Spinal cord (tissue), 10 donors: Measurements from ENCODE around the gene EFCAB6. TPM values are rescaled to one million over a fixed set of nuclear protein-coding genes. Genes with fewer than 3 reads are reported as not detected.

ENCODE experiments used
- DNase-seq, 6 donors: peaks; one replicate each; pipeline versions ENCODE4 v3.0.0 to v3.0.0-alpha.2; 2013 to 2015; ENCODE audit warnings: low spot score in 6 of 6, low read depth in 4 of 6
- H3K27ac ChIP-seq: one replicate; pipeline ENCODE4 v1.5.1; 2013; ENCODE audit warnings: low read depth, low read length, control low read depth
- H3K27me3 ChIP-seq: one replicate; pipeline ENCODE4 v1.6.1; 2013; ENCODE audit warnings: low read length; ENCODE audit not compliant: control insufficient read depth, insufficient read depth
- H3K36me3 ChIP-seq: one replicate; pipeline ENCODE4 v1.6.1; 2013; ENCODE audit warnings: low read length; ENCODE audit not compliant: control insufficient read depth, insufficient read depth
- H3K4me1 ChIP-seq: one replicate; pipeline ENCODE4 v1.6.1; 2013; ENCODE audit warnings: low read length; ENCODE audit not compliant: control insufficient read depth, insufficient read depth
- H3K4me3 ChIP-seq: one replicate; pipeline ENCODE4 v1.5.1; 2013; ENCODE audit warnings: low read depth, low read length, control low read depth
- H3K9me3 ChIP-seq: one replicate; pipeline ENCODE4 v1.6.1; 2013; ENCODE audit warnings: low read length; ENCODE audit not compliant: control insufficient read depth, insufficient read depth
- WGBS: methylation state at CpG from one replicate; pipeline ENCODE4 v1.1.5; 2013; ENCODE audit warnings: missing lambda C conversion rate; ENCODE audit not compliant: insufficient coverage; 5-methylcytosine and 5-hydroxymethylcytosine counted together
- polyA plus RNA-seq, 2 donors: library from polyadenylated mRNA; unstranded; fragments of 120-200 nt; gene quantifications; one replicate each; pipeline ENCODE4 v1.2.1, GENCODE V29; 2013; ENCODE audit not compliant: insufficient read length in 2 of 2
- total RNA-seq, 2 donors: library from RNA; depleted of rRNA in 1 of 2; stranded (reverse); fragments of 120-200 nt in 1 of 2; fragments of >200 nt in 1 of 2; gene quantifications; one replicate each; pipeline versions ENCODE4 v1.2.3 to v1.2.4, GENCODE V29; 2013 to 2014
- donor health status: healthy.

EFCAB6 gene
- total and polyA plus RNA-seq, 4 donors: 2.8 to 9.1 (median 4.5) TPM

GRCh38 chr22:43840431-43840830 is 28.3 kb upstream of the EFCAB6 start:
- Histone ChIP-seq H3K27me3 (no peaks in the 10 kb centered on the region), H3K4me1 (peaks cover 3% of the 10 kb centered on the region), H3K36me3 (peaks cover 63% of the 10 kb centered on the region), H3K4me3 (no peak overlapping the region), H3K27ac (no peak overlapping the region), H3K9me3 (no peaks in the 10 kb centered on the region)
- DNase-seq: no peak
- WGBS: 89% methylated on average over 13 of the region's 13 CpGs

DNA sequence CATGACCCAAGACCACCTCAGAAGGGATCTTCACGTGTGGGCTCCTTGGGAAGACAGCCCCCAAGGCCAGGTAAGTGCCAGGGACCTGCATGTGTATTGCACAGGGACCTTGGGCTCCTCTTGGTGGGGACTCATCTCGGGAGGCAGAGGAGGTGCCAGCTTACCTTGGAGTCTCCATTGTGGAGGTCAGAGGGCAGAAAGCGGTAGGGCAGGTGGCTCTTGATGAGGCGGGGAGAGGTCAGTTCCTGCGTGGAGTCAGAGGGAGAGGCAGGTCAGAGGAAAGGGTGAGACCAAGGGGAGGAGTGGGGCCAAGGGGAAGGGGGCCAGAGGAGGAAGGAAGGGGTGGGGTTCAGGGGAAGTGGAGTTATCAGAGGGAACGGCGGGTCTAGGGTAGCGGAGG is 27.7 kb upstream of the EFCAB6 start:
- Histone ChIP-seq H3K4me3 (no peak overlapping the region), H3K9me3 (no peaks in the 10 kb centered on the region), H3K4me1 (peaks cover 3% of the 10 kb centered on the region), H3K27ac (no peak overlapping the region), H3K36me3 (peaks cover 65% of the 10 kb centered on the region), H3K27me3 (no peaks in the 10 kb centered on the region)
- DNase-seq: no peak
- 78% methylated on average over 8 of the region's 8 CpGs for WGBS

DNA sequence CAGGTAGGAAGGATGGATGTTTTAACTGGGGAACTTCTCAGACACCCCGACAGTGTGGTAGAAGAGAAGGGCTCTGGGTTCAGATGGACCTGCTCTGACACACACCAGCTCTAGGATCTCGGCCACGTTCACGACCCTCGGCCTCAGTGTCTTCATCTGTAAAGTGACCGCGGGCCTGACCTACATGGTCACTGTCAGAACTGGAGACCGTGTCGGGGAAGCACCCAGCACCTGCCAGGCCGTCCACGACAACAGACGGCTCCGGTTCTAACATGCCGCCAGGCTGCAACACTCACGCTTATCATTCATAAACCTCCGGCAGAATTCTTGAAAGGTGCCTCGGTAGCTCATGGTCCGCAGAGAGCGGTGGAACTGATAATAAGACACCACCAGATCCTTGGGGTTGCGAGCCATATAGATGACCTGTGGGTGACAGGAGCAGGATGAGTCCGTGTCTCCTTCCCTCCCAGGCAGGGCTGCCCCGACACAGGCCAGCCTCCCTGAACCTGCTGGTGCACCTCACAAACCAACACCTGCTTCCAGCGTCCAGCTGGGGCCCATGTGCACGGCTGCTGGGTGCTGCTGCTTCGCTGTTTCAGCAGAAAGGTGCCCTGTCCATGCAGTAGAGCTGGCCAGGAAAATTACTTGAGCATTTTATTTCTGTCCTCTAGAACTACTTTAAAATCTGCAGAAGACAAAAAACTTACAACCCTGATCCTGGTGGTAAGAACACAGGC is 26.6 kb upstream of the EFCAB6 start:
- H3K4me3 ChIP-seq: no peak overlapping the region

GRCh38 chr22:43838161-43838560 is 26.1 kb upstream of the EFCAB6 start:
- DNase-seq: no peak
- Histone ChIP-seq H3K9me3 (no peaks in the 10 kb centered on the region), H3K27ac (no peak overlapping the region), H3K27me3 (no peaks in the 10 kb centered on the region), H3K36me3 (peaks cover 72% of the 10 kb centered on the region), H3K4me1 (peaks cover 3% of the 10 kb centered on the region), H3K4me3 (no peak overlapping the region)
- WGBS: 88% methylated on average over 9 of the region's 10 CpGs

More for the DNA sequence above, 26.6 kb upstream of the EFCAB6 start:
- WGBS: 98% methylated on average over 23 of the region's 25 CpGs
- peaks cover 66% of the 10 kb centered on the region for H3K36me3 ChIP-seq
- no peak overlapping the region for H3K27ac ChIP-seq
- H3K9me3 ChIP-seq: no peaks in the 10 kb centered on the region
- H3K4me1 ChIP-seq: peaks cover 3% of the 10 kb centered on the region
- no peak for DNase-seq
- H3K27me3 ChIP-seq: no peaks in the 10 kb centered on the region

DNA sequence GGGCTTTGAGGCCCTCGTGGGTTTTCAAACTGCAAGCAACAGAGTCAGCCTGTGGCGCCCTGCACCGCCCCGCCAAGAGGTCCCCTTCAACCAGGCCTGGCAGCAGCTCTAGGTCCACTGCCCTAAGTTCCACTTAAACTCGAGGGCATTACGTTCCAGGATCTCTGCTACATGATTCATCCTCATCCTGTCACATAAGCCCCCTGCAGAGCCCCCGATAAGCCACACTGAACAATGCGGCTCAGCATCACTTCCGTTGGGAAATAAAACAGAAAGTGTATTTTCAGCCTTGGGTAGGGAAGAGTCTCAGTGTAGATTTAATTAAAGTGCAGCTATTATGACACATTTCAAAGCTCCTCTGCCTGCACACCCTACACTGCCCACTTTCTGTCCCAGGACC is 25.6 kb upstream of the EFCAB6 start:
- no peaks in the 10 kb centered on the region for H3K9me3 ChIP-seq
- WGBS: 91% methylated on average over 6 of the region's 9 CpGs
- no peak overlapping the region for H3K4me3 ChIP-seq

GRCh38 chr22:43835736-43836135 is 23.6 kb upstream of the EFCAB6 start:
- Histone ChIP-seq H3K4me3 (no peak overlapping the region), H3K36me3 (peaks cover 82% of the 10 kb centered on the region), H3K4me1 (peaks cover 6% of the 10 kb centered on the region), H3K27me3 (no peaks in the 10 kb centered on the region), H3K9me3 (no peaks in the 10 kb centered on the region), H3K27ac (no peak overlapping the region)
- DNase-seq: no peak
- WGBS: 84% methylated on average over 6 of the region's 13 CpGs

More for the DNA sequence above, 25.6 kb upstream of the EFCAB6 start:
- H3K36me3 ChIP-seq: peaks cover 77% of the 10 kb centered on the region
- H3K4me1 ChIP-seq: peaks cover 3% of the 10 kb centered on the region
- no peaks in the 10 kb centered on the region for H3K27me3 ChIP-seq
- DNase-seq: peak in 1 of 6 donors; percentile 32
- no peak overlapping the region for H3K27ac ChIP-seq

- Histone ChIP-seq H3K27me3 (no peaks in the 10 kb centered on the region), H3K4me1 (peaks cover 12% of the 10 kb centered on the region), H3K27ac (no peak overlapping the region), H3K36me3 (peaks cover 81% of the 10 kb centered on the region), H3K9me3 (no peaks in the 10 kb centered on the region), H3K4me3 (no peak overlapping the region)
- WGBS: 83% methylated on average over 11 of the region's 12 CpGs
- DNase-seq: no peak
Observed at GRCh38 chr22:43835166-43835565, 23.1 kb upstream of the EFCAB6 start.

GRCh38 chr22:43833286-43834240 is 21.5 kb upstream of the EFCAB6 start:
- Histone ChIP-seq H3K4me1 (peaks cover 23% of the 10 kb centered on the region), H3K36me3 (peaks cover 76% of the 10 kb centered on the region), H3K27me3 (no peaks in the 10 kb centered on the region), H3K4me3 (no peak overlapping the region), H3K9me3 (no peaks in the 10 kb centered on the region), H3K27ac (no peak overlapping the region)
- WGBS: 83% methylated on average over 34 of the region's 36 CpGs
- no peak for DNase-seq

DNA sequence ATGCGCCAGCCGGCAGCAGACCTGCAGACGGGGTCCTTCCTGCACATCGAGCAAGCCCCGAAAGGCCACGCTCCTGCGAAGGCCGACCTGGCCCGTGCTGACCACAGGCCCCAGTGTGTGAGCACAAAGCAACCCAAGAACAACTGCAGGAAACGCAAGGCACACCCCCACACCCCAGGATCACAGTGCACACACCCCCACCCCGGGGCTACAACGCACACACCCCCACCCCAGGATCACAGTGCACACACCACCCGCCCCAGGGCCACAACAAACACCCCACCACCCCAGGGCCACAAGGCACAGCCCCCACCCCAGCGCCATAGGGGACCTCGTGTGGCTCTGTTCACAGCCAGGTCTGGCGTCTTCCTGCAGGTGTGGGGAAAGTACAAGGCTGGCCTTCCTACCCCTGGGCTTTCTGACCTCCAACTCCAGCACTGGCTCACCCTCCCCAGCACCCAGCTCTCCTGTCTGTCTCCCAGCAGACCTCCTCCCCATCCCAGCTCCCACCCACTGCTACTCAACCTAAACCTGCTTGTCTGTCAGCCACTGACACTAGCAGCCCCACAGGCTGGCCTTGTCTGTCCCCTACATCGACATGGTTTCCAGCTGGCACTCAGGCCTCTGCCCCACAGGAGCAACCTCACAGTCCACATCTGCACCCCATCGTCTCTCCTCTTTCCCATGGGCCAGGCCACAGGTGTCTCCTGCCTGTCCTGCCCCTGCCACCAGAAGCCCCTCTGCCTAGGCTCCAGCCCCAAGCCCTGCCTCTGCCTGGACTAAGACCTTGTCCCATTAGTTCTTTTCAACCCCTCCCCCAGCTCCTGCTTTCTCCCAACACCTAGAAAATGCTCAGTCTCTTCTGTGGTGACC is 20.5 kb upstream of the EFCAB6 start:
- Histone ChIP-seq H3K27me3 (no peaks in the 10 kb centered on the region), H3K4me1 (peaks cover 28% of the 10 kb centered on the region), H3K9me3 (no peaks in the 10 kb centered on the region), H3K36me3 (peaks cover 74% of the 10 kb centered on the region), H3K4me3 (no peak overlapping the region), H3K27ac (no peak overlapping the region)
- WGBS: 94% methylated on average over 13 of the region's 18 CpGs
- DNase-seq: no peak
